C4-2B (cell line): ENCODE results near the gene KCNJ9.

Experiments
- CTCF ChIP-seq: fragments of 450-650 bp; conservative IDR thresholded peaks from 2 replicates; pipeline ENCODE4 v1.5.1; 2017; ENCODE audit warnings: mild to moderate bottlenecking
- ZFX ChIP-seq: fragments of 450-650 bp; IDR thresholded peaks from 2 replicates; pipeline ENCODE4 v1.6.1; 2017

GRCh38 chr1:160099716-160100375 is 18.5 kb downstream of the KCNJ9 start:
- no peak for TF ChIP-seq CTCF
- no peak for TF ChIP-seq ZFX
